AG09319 (cell line): ENCODE measurements around the gene PKNOX1.

Experiments
- DNase-seq: peaks from one replicate; pipeline ENCODE4 v3.0.0-alpha.2; 2010; ENCODE audit warnings: low read depth; ENCODE audit errors: extremely low read depth
- TF ChIP-seq, protein P1 (sequence below): IDR thresholded peaks from 2 replicates; pipeline ENCODE4 v1.5.1; 2011; ENCODE audit warnings: low read depth, mild to moderate bottlenecking, inconsistent platforms, low read length, moderate library complexity

Gene PKNOX1

DNA sequence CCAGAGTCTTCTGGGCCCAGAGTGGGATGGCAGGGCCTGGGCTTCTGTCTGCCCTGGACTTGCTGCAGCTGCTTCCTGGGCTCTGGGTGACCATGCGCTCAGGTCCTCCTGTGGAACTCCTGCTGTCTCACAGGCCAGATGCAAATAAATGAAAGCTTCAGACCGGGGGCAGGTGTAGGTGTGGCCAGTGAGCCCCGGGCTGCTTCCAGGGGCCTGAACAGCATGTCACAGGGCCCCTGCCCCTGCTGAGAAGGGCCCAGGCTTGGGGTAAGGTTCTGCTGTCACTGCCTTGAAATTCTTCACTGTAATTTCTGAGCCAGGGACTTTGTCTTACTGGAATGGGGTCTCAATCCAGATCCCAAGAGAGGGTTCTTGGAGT, 2.5 kb upstream of the PKNOX1 start:
- TF ChIP-seq, protein P1, sequence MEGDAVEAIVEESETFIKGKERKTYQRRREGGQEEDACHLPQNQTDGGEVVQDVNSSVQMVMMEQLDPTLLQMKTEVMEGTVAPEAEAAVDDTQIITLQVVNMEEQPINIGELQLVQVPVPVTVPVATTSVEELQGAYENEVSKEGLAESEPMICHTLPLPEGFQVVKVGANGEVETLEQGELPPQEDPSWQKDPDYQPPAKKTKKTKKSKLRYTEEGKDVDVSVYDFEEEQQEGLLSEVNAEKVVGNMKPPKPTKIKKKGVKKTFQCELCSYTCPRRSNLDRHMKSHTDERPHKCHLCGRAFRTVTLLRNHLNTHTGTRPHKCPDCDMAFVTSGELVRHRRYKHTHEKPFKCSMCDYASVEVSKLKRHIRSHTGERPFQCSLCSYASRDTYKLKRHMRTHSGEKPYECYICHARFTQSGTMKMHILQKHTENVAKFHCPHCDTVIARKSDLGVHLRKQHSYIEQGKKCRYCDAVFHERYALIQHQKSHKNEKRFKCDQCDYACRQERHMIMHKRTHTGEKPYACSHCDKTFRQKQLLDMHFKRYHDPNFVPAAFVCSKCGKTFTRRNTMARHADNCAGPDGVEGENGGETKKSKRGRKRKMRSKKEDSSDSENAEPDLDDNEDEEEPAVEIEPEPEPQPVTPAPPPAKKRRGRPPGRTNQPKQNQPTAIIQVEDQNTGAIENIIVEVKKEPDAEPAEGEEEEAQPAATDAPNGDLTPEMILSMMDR = no peak
- no peak for DNase-seq

DNA sequence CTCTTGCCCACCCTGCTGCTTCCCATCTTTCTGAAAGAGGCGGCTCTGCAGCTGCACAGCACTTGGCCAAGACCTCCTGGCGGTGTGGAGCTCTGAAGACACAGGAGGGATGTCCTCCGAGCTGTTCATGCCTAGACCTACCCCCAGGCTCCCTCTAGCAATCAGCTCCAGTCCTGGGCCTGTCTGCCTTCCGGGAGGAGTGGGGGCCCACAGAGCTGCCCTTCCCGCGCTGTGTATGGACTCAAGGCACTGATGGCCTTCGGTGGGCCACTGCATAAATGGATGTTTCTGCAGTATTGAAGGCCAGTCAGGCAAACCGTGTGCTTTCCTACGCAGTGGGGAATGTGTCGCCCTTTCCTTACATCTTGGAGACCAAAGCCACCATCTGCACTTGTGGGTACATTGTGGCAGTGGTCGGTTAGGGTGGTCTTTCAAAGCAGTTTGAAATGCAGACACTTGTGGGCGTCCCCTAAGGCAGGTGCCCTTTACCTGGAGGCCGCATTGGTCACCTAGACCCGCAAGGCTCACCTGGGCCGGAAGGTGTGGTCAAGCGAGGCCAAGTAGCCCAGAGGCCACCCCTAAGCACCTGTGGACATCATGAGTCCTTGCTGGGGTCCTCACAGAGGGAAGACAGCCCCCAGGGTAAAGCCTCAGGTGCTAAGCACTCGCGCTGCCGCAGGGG, 912 bp upstream of the PKNOX1 start:
- TF ChIP-seq, protein P1 = no peak
- no peak for DNase-seq

DNA sequence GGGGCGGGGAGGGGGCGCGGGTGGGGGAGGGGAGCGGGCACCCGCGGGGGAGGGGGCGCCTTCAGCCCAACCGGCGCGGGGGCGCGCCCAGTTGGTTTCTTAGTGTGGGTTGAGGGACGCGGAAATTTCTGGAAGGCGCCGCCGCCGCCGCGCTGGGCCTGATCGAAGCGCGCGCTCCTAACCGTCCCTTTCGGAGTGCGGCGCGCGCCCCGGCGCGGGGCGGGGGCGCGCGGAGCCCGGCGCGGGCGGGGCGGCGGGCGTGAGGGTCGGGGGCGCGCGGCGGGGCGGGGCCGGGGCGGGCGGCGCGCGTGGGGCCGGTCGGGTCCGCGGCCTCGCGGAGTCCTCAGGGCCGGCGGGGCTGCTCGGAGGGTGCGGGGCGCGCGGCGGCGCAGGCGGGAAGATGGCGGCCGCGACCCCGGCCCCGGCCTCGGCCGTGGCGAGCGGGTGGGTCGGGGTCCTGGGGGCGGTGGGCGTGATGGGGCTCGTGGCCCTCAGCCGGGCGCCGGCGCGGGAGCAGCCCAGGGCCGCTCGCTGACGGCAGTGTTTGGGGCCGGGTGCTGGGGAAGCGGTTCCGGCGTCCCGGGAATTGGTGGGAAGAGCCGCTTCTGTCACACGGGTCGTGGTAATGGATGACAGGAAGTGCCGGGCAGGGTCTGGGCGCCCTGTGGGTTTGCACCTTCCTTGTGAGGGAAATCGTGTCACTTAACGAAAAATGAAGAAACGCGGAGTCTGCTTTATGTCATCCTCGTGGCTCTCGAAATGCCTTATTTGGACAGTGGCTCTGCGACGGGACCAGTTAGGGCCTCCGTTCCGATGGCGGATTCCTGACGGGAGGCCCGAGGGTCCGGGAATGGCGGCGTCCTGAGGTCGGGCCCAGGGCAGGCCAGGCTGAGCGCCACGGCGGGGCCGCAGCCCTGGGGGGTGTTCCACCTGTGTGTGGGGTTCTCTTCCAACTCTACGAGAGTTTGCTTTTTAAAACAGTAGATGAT, 764 bp downstream of the PKNOX1 start:
- TF ChIP-seq, protein P1 = no peak
- DNase-seq = no peak

DNA sequence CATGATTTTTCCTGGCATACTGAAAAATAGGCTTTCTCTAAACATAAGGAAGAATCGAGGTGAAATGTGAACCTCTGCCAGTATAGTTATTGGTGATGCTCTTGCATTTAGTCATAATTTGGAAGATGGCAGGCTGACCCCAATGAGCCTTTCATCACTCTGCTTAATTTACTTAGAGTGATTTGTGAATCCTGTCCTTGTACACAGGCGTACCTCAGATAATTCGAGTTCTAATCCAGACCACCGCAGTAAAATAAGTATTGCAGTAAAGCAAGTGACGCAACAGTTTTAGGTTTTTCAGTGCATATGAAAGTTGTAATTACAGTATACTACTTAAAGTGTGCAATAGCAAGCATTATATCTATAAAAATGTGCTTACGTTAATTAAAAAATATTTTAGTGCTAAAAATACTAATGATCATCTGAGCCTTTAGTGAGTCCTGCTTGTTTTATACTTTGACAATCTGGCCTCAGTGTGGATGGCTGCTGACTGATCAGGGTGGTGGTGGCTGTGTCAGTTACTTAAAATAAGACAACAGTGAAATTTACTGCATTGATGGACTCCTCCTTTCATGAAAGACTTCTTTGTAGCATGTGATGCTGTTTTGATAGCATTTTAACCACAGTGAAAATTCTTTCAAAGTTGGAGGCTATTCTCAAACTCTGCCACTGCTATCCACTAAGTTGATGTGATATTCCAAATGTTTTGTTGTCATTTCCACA, 1.7 kb downstream of the PKNOX1 start:
- DNase-seq = no peak
- TF ChIP-seq, protein P1 = no peak

DNA sequence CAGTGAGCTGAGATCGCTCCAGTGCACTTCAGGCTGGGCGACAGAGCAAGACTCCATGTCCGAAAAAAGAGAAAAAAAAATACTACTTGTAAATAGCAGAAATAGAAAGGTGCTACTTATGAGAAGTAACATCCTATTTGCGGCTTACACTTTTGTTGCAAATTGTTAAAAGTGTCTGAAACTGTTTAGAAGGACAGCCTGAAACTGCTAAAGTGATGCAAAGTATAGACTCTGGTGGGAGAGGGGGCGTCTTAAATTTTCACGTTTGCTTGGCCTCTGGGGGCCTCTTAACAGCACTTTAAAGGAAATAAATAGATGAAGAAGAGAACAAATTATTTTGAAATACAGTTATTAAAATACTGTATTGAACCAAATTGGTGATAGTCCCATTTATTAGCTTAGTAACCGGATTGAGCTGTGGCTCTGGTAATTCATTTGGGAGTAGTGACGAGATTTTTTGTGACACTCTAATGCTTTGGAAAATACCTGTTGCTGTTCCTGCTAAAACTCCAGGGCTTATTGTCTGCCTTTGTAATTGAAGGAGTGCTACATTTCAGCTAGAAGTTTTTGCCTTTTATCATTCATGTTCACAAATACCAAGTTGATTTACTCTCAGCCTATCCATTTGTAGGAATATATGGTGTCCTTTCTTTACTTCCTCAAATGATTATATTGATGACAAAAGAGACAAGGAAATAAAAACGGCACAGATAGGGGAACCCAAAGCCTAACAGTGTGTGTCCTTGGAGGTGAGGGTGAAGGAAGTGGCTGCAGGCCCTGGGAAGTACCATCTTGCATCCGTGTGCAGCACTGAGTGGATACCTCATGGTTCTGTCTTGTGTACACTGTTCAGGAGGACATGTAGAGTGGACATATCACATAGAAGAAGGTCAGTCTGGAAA, 6.2 kb downstream of the PKNOX1 start:
- TF ChIP-seq, protein P1 = no peak
- DNase-seq = no peak

DNA sequence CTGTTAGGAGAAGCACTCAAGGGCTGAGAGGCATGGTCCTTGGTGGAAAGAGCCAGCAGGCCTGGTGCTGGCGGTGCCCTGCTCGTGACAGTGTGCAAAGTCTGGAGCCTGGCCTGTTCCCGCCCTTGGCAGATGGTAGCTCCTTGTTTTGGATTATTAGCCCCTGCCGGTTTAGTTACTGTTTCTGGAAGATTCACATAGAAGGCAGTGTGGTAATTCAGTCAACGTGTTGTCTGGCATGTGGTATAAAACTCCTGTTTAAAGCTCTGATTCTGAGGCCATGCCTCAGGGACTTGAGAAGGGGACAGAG, 6.8 kb downstream of the PKNOX1 start:
- TF ChIP-seq, protein P1 = no peak
- no peak for DNase-seq
